ENCODE measurements around the gene GRK4. TPM values are rescaled to one million over a fixed set of nuclear protein-coding genes. Genes with fewer than 3 reads are reported as not detected.

Gene GRK4
- total RNA-seq, 6 experiments from 2014 or later = 5.1 to 8.1 (median 6.7) TPM

- Mint-ChIP-seq H3K4me3 (no peak overlapping the region), H3K27ac (peak overlapping the region; percentile 1; the same call in 1 of the 2 replicates)
Measured at GRCh38 chr4:3083732-3084131, 120.4 kb downstream of the GRK4 start.

GRCh38 chr4:3085948-3086670, 122.7 kb downstream of the GRK4 start:
- H3K36me3 Mint-ChIP-seq (ENCODE audit: low read depth) = peaks cover 11% of the 10 kb centered on the region
- no peak overlapping the region for H3K4me3 Mint-ChIP-seq
- H3K4me1 Mint-ChIP-seq (ENCODE audit: low read depth) = peaks cover 6% of the 10 kb centered on the region; the same call in 1 of the 2 replicates
- no peaks in the 10 kb centered on the region for H3K27me3 Mint-ChIP-seq (ENCODE audit: insufficient read depth)
- TF ChIP-seq CTCF (IDR thresholded peaks at IDR 0.05) = no peak
- H3K9me3 Mint-ChIP-seq = no peaks in the 10 kb centered on the region
- no peak overlapping the region for H3K27ac Mint-ChIP-seq
- no peak for DNase-seq

More at GRCh38 chr4:3083732-3084131, 120.4 kb downstream of the GRK4 start:
- Mint-ChIP-seq H3K4me1 (ENCODE audit: low read depth) (peaks cover 6% of the 10 kb centered on the region; the same call in 1 of the 2 replicates), H3K9me3 (no peaks in the 10 kb centered on the region), H3K36me3 (ENCODE audit: low read depth) (peaks cover 8% of the 10 kb centered on the region), H3K27me3 (ENCODE audit: insufficient read depth) (no peaks in the 10 kb centered on the region)
- DNase-seq = no peak
- no peak for TF ChIP-seq CTCF (IDR thresholded peaks at IDR 0.05)

- H3K36me3 Mint-ChIP-seq (ENCODE audit: low read depth) = peaks cover 11% of the 10 kb centered on the region
- H3K27me3 Mint-ChIP-seq (ENCODE audit: insufficient read depth) = no peaks in the 10 kb centered on the region
- H3K4me1 Mint-ChIP-seq (ENCODE audit: low read depth) = peaks cover 6% of the 10 kb centered on the region; the same call in 1 of the 2 replicates
- H3K9me3 Mint-ChIP-seq = no peaks in the 10 kb centered on the region
- no peak overlapping the region for H3K4me3 Mint-ChIP-seq
- no peak for TF ChIP-seq CTCF (IDR thresholded peaks at IDR 0.05)
- no peak overlapping the region for H3K27ac Mint-ChIP-seq
- no peak for DNase-seq
Measured at GRCh38 chr4:3087115-3087797, 123.9 kb downstream of the GRK4 start.

Other genes with a start within 250 kb of the GRK4 start
- gene TNIP2, start 207.2 kb upstream of the GRK4 start, total RNA-seq (2021; fragmentation: NEBNext Ultra II Directional; extraction: Animal tissue kit (Norgen Biotek cat#: 25700)) = 10 to 100 TPM; 28.6 to 32.0 (median 30.9) TPM
- gene SH3BP2, start 170.5 kb upstream of the GRK4 start, total RNA-seq (2021; fragmentation: NEBNext Ultra II Directional; extraction: Animal tissue kit (Norgen Biotek cat#: 25700)) = 10 to 100 TPM; 17.6 to 25.4 (median 20.5) TPM
- gene ADD1, start 119.7 kb upstream of the GRK4 start, total RNA-seq (2021; fragmentation: NEBNext Ultra II Directional; extraction: Animal tissue kit (Norgen Biotek cat#: 25700)) = 100 to 1,000 TPM; 276 to 332 (median 321) TPM
- gene NOP14, start 165 bp upstream of the GRK4 start, total RNA-seq (2021; fragmentation: NEBNext Ultra II Directional; extraction: Animal tissue kit (Norgen Biotek cat#: 25700)) = 10 to 100 TPM; 34.8 to 39.4 (median 37.0) TPM
- not detected for gene HTT-AS, start 111.0 kb downstream of the GRK4 start, total RNA-seq (2021; fragmentation: NEBNext Ultra II Directional; extraction: Animal tissue kit (Norgen Biotek cat#: 25700))
- gene HTT, start 111.1 kb downstream of the GRK4 start, total RNA-seq (2021; fragmentation: NEBNext Ultra II Directional; extraction: Animal tissue kit (Norgen Biotek cat#: 25700)) = 10 to 100 TPM; 38.1 to 52.0 (median 47.8) TPM

Measured in HFFc6 (cell line).